HuH-7 (cell line): Measurements from ENCODE around the gene COL1A2.

ENCODE experiments used
- DNase-seq: peaks from one replicate; pipeline ENCODE4 v3.0.0; 2011; ENCODE audit warnings: low spot score

The COL1A2 gene

GRCh38 chr7:94434042-94434441 lies 39.3 kb downstream of the COL1A2 start:
- DNase-seq: no peak

- DNase-seq: peak; percentile 28
Measured at GRCh38 chr7:94436018-94436604, 41.4 kb downstream of the COL1A2 start.

GRCh38 chr7:94436700-94437099 lies 42.0 kb downstream of the COL1A2 start:
- no peak for DNase-seq

DNA sequence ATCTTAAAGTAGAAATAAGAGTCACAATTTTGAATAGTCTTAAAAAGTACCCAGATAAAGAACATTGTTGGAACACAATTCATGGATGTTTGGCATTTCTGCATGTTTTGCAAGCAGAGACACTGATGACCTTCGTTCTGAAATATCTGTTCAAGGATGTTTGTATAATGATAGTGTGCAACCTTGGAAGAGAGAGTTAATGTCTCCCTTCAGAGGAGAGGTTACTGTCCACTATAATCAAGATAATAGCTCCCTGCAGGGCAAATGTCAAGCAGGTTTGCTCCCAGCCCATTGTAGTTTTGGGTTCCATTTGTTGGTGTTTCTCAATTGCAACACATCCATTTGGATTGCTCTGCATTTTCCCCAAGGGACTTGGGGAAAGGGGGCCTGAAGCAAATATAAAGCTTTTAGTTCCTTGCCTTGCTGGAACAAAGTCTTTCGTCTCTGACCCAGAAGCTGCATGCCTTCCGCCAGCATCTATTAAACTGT lies 45.2 kb downstream of the COL1A2 start:
- no peak for DNase-seq

DNA sequence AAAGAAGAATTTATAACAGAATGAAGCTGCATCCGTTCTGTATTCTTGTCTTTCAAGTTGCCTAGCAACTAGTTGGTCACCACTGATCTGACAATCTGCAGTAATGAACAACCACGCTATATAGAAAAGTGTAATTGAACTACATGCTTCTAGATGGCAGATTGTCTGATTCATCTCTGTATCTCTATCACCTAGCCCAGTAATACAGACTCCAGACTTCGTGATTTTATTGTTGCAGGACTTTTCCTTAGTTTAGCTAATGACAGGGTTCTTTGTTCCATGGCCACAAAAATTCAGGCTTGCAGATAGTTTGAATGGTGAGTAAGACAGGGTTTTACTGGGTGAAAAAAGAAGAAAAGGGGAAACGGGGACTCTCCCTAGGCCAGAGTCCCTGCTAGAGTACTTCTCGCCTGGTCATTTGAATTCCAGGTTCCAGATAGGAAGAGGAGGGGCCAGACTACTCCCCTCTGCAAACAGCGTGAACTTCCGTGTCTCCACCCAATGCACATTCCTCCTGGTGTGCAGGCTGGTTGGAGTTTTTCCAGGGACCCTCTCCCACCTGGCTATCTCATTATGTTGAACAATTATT lies 45.9 kb downstream of the COL1A2 start:
- peak; percentile 15 for DNase-seq

DNA sequence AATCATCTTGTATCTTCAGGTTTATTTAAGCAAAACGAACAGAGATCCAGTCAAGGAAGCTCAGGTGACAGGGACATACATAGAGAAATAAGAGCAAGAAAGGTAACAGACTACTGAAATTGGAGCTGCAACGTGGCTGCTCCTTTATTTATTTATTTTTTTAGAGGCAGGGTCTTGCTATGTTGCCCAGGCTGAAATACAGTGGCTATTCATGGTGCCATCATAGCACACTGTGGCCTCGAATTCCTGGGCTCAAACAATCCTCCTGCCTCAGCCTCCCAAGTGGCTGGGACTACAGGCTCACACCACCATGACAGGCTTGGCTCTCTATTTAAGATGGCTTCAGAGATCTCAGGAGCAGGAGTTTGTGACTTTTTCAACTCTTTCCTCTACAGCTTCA lies 46.4 kb downstream of the COL1A2 start:
- no peak for DNase-seq

GRCh38 chr7:94442639-94443038 lies 47.9 kb downstream of the COL1A2 start:
- no peak for DNase-seq

DNA sequence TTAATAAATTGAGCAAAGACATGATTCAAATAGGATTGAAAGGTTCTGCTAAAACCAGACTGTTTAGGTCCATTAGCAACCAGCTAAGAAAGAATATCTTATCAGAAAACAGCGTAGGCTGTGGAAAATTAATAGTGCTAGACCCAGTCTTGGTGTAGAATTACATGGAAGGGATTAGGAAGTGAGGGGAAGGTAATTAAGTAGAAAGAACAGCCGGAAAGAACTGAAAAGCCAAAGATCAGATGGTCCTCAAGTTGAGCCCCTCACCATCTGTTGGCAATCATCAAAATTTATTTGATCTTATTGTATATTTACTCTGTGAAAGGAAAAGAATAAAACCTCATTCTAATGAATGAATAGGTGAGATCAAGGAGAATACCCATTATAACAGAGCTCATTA lies 50.1 kb downstream of the COL1A2 start:
- no peak for DNase-seq

DNA sequence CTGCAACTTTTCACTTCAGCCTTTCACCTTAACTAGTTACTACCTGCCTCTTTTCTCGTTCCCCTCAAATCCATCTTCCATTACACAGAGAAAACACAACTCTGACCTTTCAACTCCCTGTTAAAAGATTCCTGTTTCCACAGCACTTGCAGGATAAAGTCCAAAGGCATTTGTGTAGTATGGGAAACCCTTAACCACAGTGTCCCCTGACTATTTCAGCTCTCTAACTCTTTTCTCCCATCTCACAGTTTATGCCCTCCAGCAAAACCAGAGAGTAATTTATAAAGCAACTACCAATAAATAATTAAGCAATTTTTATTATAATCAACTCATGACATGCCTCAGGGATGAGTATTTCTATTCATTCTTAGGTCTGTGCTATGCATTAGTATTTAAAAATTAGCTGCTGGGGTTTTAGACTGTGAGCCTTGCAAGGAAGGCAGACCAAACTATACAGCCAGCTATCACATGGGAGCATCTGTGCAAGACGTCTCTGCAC lies 51.0 kb downstream of the COL1A2 start:
- DNase-seq: peak; percentile 8

DNA sequence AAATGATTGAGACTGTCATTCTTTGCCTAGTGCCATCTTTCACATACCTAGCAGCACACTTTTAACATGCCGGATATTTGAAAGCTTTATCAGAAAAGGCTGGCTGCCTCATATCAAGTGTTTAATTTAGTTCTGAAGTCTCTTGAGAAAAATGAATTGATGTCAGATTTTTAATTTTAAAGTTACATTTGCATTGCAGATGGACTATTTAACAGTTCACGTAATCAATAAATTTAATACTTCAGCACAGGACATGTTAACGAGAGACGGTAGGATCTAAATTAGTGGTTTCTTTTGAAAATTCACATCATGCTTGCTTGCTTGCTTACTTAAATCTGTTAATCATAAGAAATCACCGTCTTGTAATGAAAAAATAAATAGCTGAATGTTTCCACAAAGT lies 51.6 kb downstream of the COL1A2 start:
- no peak for DNase-seq

- DNase-seq: no peak
Measured at GRCh38 chr7:94449151-94449725, 54.5 kb downstream of the COL1A2 start.

- no peak for DNase-seq
Measured at GRCh38 chr7:94450044-94450697, 55.5 kb downstream of the COL1A2 start.

- DNase-seq: no peak
Measured at GRCh38 chr7:94451187-94451586, 56.5 kb downstream of the COL1A2 start.

DNA sequence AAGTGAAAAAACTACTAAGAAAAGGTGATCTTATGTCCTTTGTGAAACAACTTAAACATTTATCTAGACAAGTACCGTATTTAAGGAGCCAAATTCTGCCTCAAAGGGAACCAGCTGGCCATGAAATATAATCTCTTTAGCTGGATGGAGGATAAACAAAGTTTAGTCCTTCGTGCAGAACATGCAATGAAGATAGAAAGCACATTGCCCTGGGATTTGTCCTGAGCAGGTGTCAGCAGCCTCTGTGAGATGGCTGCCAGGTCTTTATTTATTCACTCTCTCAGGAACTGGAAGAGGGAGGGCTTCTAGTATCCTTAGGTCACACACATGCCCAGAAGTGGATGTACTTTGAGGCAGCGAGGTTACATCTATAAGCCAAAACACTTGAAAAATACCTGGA lies 57.5 kb downstream of the COL1A2 start:
- DNase-seq: no peak

DNA sequence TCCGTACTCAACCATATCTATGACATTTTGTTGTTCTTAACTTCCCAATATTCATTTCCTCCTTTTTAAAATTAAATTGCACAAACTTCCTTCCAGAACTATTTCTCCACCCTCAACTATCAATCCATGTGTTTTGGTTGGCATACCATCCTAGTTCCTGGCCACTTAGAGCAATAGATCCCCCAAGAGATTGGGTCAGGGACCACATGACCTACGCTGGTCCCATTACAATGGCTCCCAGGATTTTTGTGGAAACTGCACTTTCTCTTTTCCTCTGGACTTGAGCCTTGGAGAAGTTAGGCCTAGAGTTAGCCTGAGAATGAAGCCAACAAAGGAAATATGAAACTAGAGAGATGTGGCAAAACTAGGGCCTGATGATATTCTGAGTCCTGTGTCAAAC lies 59.2 kb downstream of the COL1A2 start:
- DNase-seq: no peak

- DNase-seq: no peak
Measured at GRCh38 chr7:94458041-94458440, 63.3 kb downstream of the COL1A2 start.

- no peak for DNase-seq
Measured at GRCh38 chr7:94466516-94466915, 71.8 kb downstream of the COL1A2 start.

DNA sequence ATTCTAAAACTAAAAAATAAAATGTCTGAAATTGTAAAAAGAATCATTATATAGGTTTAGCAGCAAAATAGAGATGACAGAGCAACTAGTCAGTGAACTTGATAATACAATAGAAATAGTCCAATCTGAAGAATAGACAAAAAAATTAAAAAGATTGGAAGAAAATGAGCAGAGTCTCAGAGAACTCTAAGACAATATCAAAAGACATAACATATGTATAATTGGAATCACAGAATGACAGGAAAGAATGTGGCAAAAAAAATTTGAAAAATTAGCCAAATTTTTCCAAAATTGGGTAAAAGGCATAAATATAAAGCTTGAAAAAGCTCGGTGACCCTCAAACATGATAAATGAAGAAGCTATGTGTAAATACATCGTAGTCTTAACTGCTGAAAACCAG lies 76.9 kb downstream of the COL1A2 start:
- no peak for DNase-seq

GRCh38 chr7:94472608-94473007 lies 77.9 kb downstream of the COL1A2 start:
- DNase-seq: no peak

GRCh38 chr7:94476251-94476840 lies 81.7 kb downstream of the COL1A2 start:
- DNase-seq: no peak

DNA sequence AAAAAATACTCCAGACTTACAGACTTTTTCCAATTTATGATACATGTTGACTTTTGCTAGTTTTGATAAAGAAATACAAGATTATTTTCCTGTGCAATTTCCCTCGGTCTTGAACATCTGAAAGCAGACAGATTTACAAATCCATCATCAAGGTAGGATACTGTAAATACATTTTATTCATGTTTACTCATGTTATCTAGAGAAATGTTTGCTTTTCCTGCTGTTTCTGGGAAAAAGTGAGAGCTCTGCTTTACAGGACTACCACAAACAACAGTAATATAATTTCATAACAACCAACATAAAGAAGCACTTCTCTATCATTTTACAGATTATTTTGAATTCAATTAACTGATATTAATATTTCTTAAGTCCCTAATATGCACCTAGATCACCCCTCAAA lies 83.2 kb downstream of the COL1A2 start:
- no peak for DNase-seq

- DNase-seq: no peak
Measured at GRCh38 chr7:94478648-94479214, 84.0 kb downstream of the COL1A2 start.
